Right kidney (tissue), 9 donors: ENCODE measurements around the gene HUS1B.
"Not testable (repeated sequence)": the region's sequence is repeated elsewhere in the genome, so short reads cannot be mapped to it uniquely, and the experiment has no call there.

Source experiments
- DNase-seq: peaks from one replicate; pipeline ENCODE4 v3.0.0-alpha.2; 2016
- long read RNA-seq, 8 donors: transcript quantifications; one replicate each; lab custom pipeline, GENCODE V29; 2026

Gene HUS1B
- long read RNA-seq, donor 1, result 0 reads
- long read RNA-seq, donor 2, result 0 reads
- long read RNA-seq, donor 3, result 0 reads
- long read RNA-seq, donor 4, result 0 reads
- long read RNA-seq, donor 5, result 0 reads
- long read RNA-seq, donor 6, result 0 reads
- long read RNA-seq, donor 7, result 0 reads
- long read RNA-seq, donor 8, result 0 reads

GRCh38 chr6:656460-657252 lies at the start of gene HUS1B:
HUS1B (minus strand) TSS chr6:657100; CDS start chr6:656944, 156 bp downstream.
- no peak for DNase-seq

GRCh38 chr6:706146-706545 lies 49.2 kb upstream of the HUS1B start:
- no peak for DNase-seq

- DNase-seq, result no peak
Measured at GRCh38 chr6:705047-705446, 48.1 kb upstream of the HUS1B start.

DNA sequence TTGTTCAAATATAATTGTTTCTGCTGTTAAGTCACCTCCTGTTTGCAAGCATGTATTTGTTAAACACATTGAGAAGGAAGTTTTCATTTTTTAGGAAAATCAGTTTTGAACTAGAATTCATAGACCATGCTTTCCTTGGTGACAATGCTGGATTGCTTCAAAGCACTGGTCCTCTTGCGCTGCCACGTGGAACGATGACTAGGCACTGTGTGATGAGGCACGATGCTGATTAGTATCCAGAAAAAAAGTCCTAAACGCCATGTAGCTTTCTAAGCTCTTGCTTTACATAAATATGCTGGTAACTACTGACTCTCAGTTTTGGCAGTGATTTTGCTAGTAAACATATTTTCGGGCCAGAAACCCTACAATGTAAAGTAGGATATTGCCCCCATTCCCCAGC lies 47.1 kb upstream of the HUS1B start:
- no peak for DNase-seq

DNA sequence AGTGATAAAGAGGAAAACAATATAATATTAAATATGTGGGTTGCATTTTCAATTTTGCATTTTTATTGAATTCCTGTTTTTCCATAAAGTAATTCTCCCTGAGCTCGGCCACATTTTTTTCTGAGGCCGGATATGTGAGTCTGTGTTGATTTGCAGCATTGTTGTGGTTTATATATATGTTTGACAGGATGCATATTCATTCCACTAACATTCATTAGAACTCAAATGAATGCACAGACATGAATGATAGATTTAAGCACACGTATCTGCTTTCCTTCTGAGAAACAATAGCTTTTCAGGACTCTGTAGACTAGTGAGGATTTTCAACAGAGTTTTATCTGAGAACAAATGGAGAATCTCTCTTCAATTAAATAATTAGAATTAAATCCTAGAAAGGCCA lies 46.7 kb upstream of the HUS1B start:
- no peak for DNase-seq

GRCh38 chr6:701700-702479 lies 45.0 kb upstream of the HUS1B start:
- DNase-seq, result no peak

GRCh38 chr6:701215-701614 lies 44.3 kb upstream of the HUS1B start:
- DNase-seq, result no peak

DNA sequence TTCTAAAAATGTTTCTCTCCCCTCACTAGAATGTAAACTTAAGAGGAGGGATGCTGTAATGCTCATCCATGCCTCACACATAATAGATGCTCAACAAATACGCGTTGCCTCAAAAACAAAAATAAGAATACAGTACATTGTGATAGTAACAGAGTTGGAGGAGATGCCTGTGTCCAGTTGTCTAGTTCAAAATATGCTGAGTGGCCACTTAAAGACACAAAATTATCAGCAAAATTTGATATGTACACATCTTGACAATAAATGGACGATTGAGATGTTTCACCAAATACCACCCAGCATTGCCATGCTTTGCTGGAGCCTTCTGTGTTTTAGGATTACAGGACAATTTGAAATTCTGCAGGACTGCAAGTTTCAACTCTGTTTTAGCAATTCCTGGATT lies 43.6 kb upstream of the HUS1B start:
- no peak for DNase-seq

GRCh38 chr6:699319-699718 lies 42.4 kb upstream of the HUS1B start:
- DNase-seq, result no peak

GRCh38 chr6:694431-695126 lies 37.7 kb upstream of the HUS1B start:
- DNase-seq, result not testable (repeated sequence)

- DNase-seq, result no peak
Measured at GRCh38 chr6:693723-694009, 36.8 kb upstream of the HUS1B start.

GRCh38 chr6:692858-693722 lies 36.2 kb upstream of the HUS1B start, which contains the start of gene EXOC2:
EXOC2 (minus strand) TSS chr6:693139; CDS start chr6:637818, 55,321 bp downstream.
- peak; percentile 91 for DNase-seq

GRCh38 chr6:692356-692851 lies 35.5 kb upstream of the HUS1B start:
- DNase-seq, result peak; percentile 61

- no peak for DNase-seq
Measured at GRCh38 chr6:689223-689622, 32.3 kb upstream of the HUS1B start.

GRCh38 chr6:686497-686896 lies 29.6 kb upstream of the HUS1B start:
- no peak for DNase-seq

GRCh38 chr6:684831-685636 lies 28.1 kb upstream of the HUS1B start:
- DNase-seq, result no peak

- DNase-seq, result peak; percentile 65
Measured at GRCh38 chr6:683742-684440, 27.0 kb upstream of the HUS1B start.

DNA sequence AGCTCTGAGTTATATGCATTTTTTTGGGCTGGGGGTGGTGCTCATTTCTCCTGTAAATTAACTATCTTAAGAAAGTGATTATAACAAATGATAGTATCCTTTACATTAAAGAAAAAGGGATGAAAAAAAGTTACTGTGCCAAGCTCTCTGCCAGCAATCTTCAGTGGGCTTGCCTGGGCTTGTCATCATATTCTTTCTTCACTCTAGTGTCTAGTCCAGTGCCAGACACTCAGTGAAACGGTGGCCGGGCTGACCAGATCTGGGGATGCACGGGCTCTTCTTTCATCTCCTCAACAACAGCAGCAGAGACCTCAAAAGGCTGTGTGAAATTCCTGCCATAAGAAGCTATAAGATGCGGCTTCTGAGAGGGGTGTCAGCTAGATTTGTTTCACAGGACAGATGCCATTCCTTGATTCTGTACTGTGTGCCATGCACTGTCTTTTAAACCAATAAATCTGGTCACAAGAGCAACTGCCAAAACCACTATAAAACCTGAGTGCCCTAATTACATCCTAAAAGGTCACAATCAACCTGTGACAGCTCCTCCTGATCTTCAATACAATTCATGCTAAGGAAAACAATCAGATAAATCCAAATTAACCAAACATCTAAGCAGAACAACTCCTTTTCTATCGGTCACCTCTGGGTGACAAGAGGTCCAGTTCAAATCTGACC lies 23.9 kb upstream of the HUS1B start:
- no peak for DNase-seq

DNA sequence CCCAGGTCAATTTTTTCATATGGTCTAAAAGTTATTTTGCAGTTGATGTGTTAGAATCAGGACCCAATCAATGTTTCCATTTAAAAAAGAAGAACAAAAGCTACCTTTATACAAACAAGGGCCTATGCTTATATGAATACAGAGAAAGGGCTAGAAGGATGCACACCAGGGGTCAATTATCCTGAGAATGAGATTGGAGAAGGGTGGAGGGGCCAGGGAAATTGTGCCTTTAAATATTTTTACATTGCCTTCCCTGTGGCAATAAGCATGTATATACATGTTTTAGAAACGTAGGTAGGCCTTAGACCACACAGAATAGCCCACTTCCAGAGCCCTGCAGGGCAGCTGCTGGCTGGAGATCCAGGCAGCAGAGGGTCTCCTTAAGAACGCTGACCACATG lies 23.4 kb upstream of the HUS1B start:
- no peak for DNase-seq

DNA sequence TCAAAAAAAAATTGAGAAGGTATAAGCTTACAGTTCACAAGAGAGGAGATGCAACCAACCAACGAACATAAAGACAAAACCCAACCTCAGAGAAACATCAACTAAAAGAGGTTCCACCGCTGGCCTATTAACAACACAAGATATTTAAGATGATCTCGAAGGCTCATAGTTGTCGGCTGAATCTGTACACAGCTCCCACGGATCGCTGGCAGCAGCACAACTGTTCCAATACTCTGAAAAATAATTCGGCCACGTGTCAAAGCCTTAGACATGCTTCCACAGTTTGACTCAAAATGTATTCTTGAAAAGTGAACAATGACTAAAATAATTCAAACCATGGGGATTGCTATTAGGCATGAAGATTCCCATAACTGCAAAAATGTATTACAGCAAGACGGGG lies 22.4 kb upstream of the HUS1B start:
- no peak for DNase-seq
